Naive thymus-derived CD4-positive, alpha-beta T cell (primary cell): ENCODE data around the gene HYAL1. TPM values are rescaled to one million over a fixed set of nuclear protein-coding genes. Genes with fewer than 3 reads are reported as not detected.

ENCODE experiments used
- ATAC-seq: fragments of 150-1000 bp; cut with Tn5 transposase; 2 replicates; pipeline ENCODE4 v1.10.0; 2021; ENCODE audit warnings: mild to moderate bottlenecking, moderate library complexity
- CTCF ChIA-PET: fragments of 350-600 bp; sonication (Branson Sonifier 250); formaldehyde crosslinking; loops from one replicate; lab custom pipeline; 2021; ENCODE audit warnings: antibody characterized with exemption; lab: Charles Lee
- POLR2A ChIA-PET: fragments of 350-600 bp; sonication (Branson Sonifier 250); formaldehyde crosslinking; loops from one replicate; lab custom pipeline; 2021; ENCODE audit warnings: antibody characterized with exemption, inconsistent platforms; lab: Charles Lee
- DNase-seq, 9 donors: peaks; one replicate each; pipeline versions ENCODE4 v3.0.0 to v3.0.0-alpha.2; 2020 to 2022; ENCODE audit warnings: mixed read lengths in 1 of 9
- H3K27ac ChIP-seq: one replicate; pipeline ENCODE4 v1.7.0; 2013; ENCODE audit warnings: mild to moderate bottlenecking, low read depth, low read length, moderate library complexity
- H3K27me3 ChIP-seq, 2 donors: one replicate each; pipeline ENCODE4 v1.7.0; 2013; ENCODE audit warnings: low read length in 2 of 2, mild to moderate bottlenecking in 2 of 2, moderate library complexity in 2 of 2; ENCODE audit not compliant: control insufficient read depth in 2 of 2, insufficient read depth in 2 of 2
- H3K36me3 ChIP-seq, 3 experiments: 1 replicate in 2 of 3; 2 replicates in 1 of 3; pipeline ENCODE4 v1.7.0; 2013; ENCODE audit warnings: low read length in 3 of 3, mild to moderate bottlenecking in 3 of 3, moderate library complexity in 1 of 3; ENCODE audit not compliant: insufficient read depth in 3 of 3, control insufficient read depth in 2 of 3
- H3K4me1 ChIP-seq, 2 donors: one replicate each; pipeline ENCODE4 v1.7.0; 2013; ENCODE audit warnings: low read length in 2 of 2, mild to moderate bottlenecking in 2 of 2, moderate library complexity in 1 of 2; ENCODE audit not compliant: control insufficient read depth in 2 of 2, insufficient read depth in 2 of 2
- H3K4me3 ChIP-seq: 2 replicates; pipeline ENCODE4 v1.7.0; 2013; ENCODE audit warnings: mild to moderate bottlenecking, low read length
- H3K9me3 ChIP-seq, 3 experiments: 1 replicate in 2 of 3; 2 replicates in 1 of 3; pipeline ENCODE4 v1.7.0; 2013; ENCODE audit warnings: low read length in 3 of 3; ENCODE audit not compliant: control insufficient read depth in 2 of 3
- H3K27ac Mint-ChIP-seq, 9 donors: one replicate each; pipeline ENCODE4 v1.8.0; 2020 to 2022; ENCODE audit warnings: mixed read lengths in 9 of 9, mild to moderate bottlenecking in 8 of 9, moderate library complexity in 5 of 9, inconsistent platforms in 2 of 9
- H3K27me3 Mint-ChIP-seq, 5 donors: one replicate each; pipeline ENCODE4 v1.8.0; 2021 to 2022; ENCODE audit warnings: mixed read lengths in 5 of 5, mild to moderate bottlenecking in 1 of 5
- H3K36me3 Mint-ChIP-seq, 5 donors: one replicate each; pipeline ENCODE4 v1.8.0; 2020 to 2022; ENCODE audit warnings: mixed read lengths in 5 of 5, mild to moderate bottlenecking in 3 of 5, inconsistent platforms in 1 of 5
- H3K4me1 Mint-ChIP-seq, 7 donors: one replicate each; pipeline ENCODE4 v1.8.0; 2020 to 2022; ENCODE audit warnings: mixed read lengths in 7 of 7, mild to moderate bottlenecking in 3 of 7, inconsistent platforms in 1 of 7
- H3K4me3 Mint-ChIP-seq, 10 donors: one replicate each; pipeline ENCODE4 v1.8.0; 2020 to 2022; ENCODE audit warnings: mild to moderate bottlenecking in 10 of 10, mixed read lengths in 10 of 10, moderate library complexity in 6 of 10, inconsistent platforms in 2 of 10
- H3K9me3 Mint-ChIP-seq, 11 donors: one replicate each; pipeline ENCODE4 v1.8.0; 2020 to 2022; ENCODE audit warnings: mixed read lengths in 11 of 11, mild to moderate bottlenecking in 4 of 11, inconsistent platforms in 1 of 11, moderate library complexity in 1 of 11
- intact Hi-C, 2 donors: fragments of 100-400 bp; cut with micrococcal nuclease; formaldehyde crosslinking; loops; one replicate each; pipeline ENCODE4 v1.15.1; 2023
- polyA plus RNA-seq, 2 donors: library from polyadenylated mRNA; unstranded; fragments of 300-500 nt; fragmentation: Illumina TruSeq; gene quantifications; one replicate each; pipeline ENCODE4 v1.2.3, GENCODE V29; 2021
- total RNA-seq, 6 experiments: library from RNA in 5 of 6; stranded (reverse) in 5 of 6; gene quantifications; 1 replicate in 5 of 6; 2 replicates in 1 of 6; pipeline ENCODE4 v1.2.3 and lab custom pipeline; 2021 to 2026

The HYAL1 gene
- total and polyA plus RNA-seq, 7 experiments from 2014 or later, result 0.12 to 0.51 (median 0.28) TPM; not detected in 1

GRCh38 chr3:50299638-50299928, 3.8 kb downstream of the HYAL1 start:
- peak overlapping the region; percentile 86 for H3K27ac ChIP-seq
- Mint-ChIP-seq H3K36me3 (peaks cover 0 to 1% (median 0%) of the 10 kb centered on the region in 5 donors), H3K27ac (peak overlapping the region; percentile 90 to 100 (median 99)), H3K9me3 (no peaks in the 10 kb centered on the region), H3K27me3 (no peaks in the 10 kb centered on the region), H3K4me1 (peaks cover 12 to 36% (median 22%) of the 10 kb centered on the region in 7 donors), H3K4me3 (peak overlapping the region; percentile 84 to 99 (median 97))
- ChIA-PET CTCF (interaction anchor here (0.8 to 1.7 kb wide), 8 partner anchors 20 to 64 kb away, joined by 3 to 6 read pairs (median 3); partner anchors contain the start of genes CYB561D2, HYAL2 and NPRL2), POLR2A (interaction anchor here (0.6 to 4.8 kb wide), 21 partner anchors 8 to 1275 kb away, joined by 3 to 41 read pairs (median 5); partner anchors contain the start of genes CYB561D2, GNAI2, IP6K1 and NPRL2)
- no peaks in the 10 kb centered on the region for H3K9me3 ChIP-seq
- H3K4me1 ChIP-seq, result peaks cover 19 to 20% of the 10 kb centered on the region in 2 donors
- ATAC-seq (no peak), DNase-seq (no peak)
- peak overlapping the region; percentile 57 for H3K4me3 ChIP-seq
- H3K27me3 ChIP-seq, result no peaks in the 10 kb centered on the region
- intact Hi-C loops, result loop anchor here (1.0 to 10.0 kb wide), 26 partner anchors 8 to 1825 kb away; partner anchors contain the start of genes CYB561D2 (in 2 of the 2), HEMK1 (in 2 of the 2), NPRL2 (in 2 of the 2) and TUSC2 (in 2 of the 2)
- H3K36me3 ChIP-seq, result peaks cover 0 to 7% (median 0%) of the 10 kb centered on the region in 3 experiments

GRCh38 chr3:50298836-50299637, 4.3 kb downstream of the HYAL1 start, which contains the start of the genes HYAL3 and NAA80:
HYAL3 (minus strand) TSS chr3:50299405; CDS start chr3:50295602, 3,803 bp downstream.
NAA80 (minus strand) TSS chr3:50299405; CDS start chr3:50297463, 1,942 bp downstream.
- CTCF ChIA-PET, result interaction anchor here (0.7 to 1.7 kb wide), 9 partner anchors 21 to 215 kb away, joined by 3 to 6 read pairs (median 3); partner anchors contain the start of genes CYB561D2, HYAL2 and NPRL2
- H3K9me3 ChIP-seq, result no peaks in the 10 kb centered on the region
- peak within 1 kb of the TSS; percentile 97 for H3K4me3 ChIP-seq
- peak; percentile 94 to 100 (median 99) for DNase-seq
- H3K4me1 ChIP-seq, result peaks cover 19 to 20% of the 10 kb centered on the region in 2 donors
- Mint-ChIP-seq H3K9me3 (no peaks in the 10 kb centered on the region), H3K27me3 (no peaks in the 10 kb centered on the region), H3K36me3 (peaks cover 0 to 1% (median 0%) of the 10 kb centered on the region in 5 donors), H3K4me1 (peaks cover 12 to 36% (median 22%) of the 10 kb centered on the region in 7 donors), H3K27ac (peak within 1 kb of the TSS; percentile 90 to 100 (median 99)), H3K4me3 (peak within 1 kb of the TSS; percentile 84 to 99 (median 97))
- H3K36me3 ChIP-seq, result peaks cover 0 to 7% (median 0%) of the 10 kb centered on the region in 3 experiments
- POLR2A ChIA-PET, result interaction anchor here (0.6 to 4.8 kb wide), 24 partner anchors 7 to 1275 kb away, joined by 3 to 41 read pairs (median 4); partner anchors contain the start of genes CYB561D2, GNAI2, IP6K1 and NPRL2
- ATAC-seq, result peak; percentile 93
- H3K27me3 ChIP-seq, result no peaks in the 10 kb centered on the region
- H3K27ac ChIP-seq, result peak within 1 kb of the TSS; percentile 86
- intact Hi-C loops, result loop anchor here (1.0 to 10.0 kb wide), 26 partner anchors 8 to 1824 kb away; partner anchors contain the start of genes CYB561D2 (in 2 of the 2), HEMK1 (in 2 of the 2), NPRL2 (in 2 of the 2) and TUSC2 (in 2 of the 2)

GRCh38 chr3:50297896-50298725, 5.3 kb downstream of the HYAL1 start:
- ATAC-seq (no peak), DNase-seq (no peak)
- Histone ChIP-seq H3K27me3 (no peaks in the 10 kb centered on the region), H3K27ac (peak overlapping the region; percentile 86), H3K4me3 (peak overlapping the region; percentile 97), H3K4me1 (peaks cover 19 to 20% of the 10 kb centered on the region in 2 donors), H3K9me3 (no peaks in the 10 kb centered on the region), H3K36me3 (peaks cover 0 to 7% (median 0%) of the 10 kb centered on the region in 3 experiments)
- Mint-ChIP-seq H3K27me3 (no peaks in the 10 kb centered on the region), H3K36me3 (peaks cover 0 to 1% (median 0%) of the 10 kb centered on the region in 5 donors), H3K4me3 (peak overlapping the region; percentile 84 to 99 (median 97)), H3K4me1 (peaks cover 14 to 36% (median 22%) of the 10 kb centered on the region in 7 donors), H3K27ac (peak overlapping the region; percentile 75 to 100 (median 99)), H3K9me3 (no peaks in the 10 kb centered on the region)
- CTCF ChIA-PET, result interaction anchor here (0.6 to 1.7 kb wide), 6 partner anchors 25 to 216 kb away, joined by 3 to 6 read pairs (median 4); partner anchors contain the start of gene HYAL2
- POLR2A ChIA-PET, result interaction anchor here (0.8 to 4.8 kb wide), 11 partner anchors 14 to 67 kb away, joined by 3 to 41 read pairs (median 9); partner anchors contain the start of genes CYB561D2, GNAI2, NPRL2 and RASSF1
- intact Hi-C loops, result loop anchor here (2.0 to 10.0 kb wide), 12 partner anchors 31 to 1823 kb away; partner anchors contain the start of genes APEH (in 1 of the 2), CISH (in 1 of the 2), DUSP7 (in 1 of the 2) and INKA1 (in 1 of the 2)

GRCh38 chr3:50297384-50297775, 6.0 kb downstream of the HYAL1 start:
- Mint-ChIP-seq H3K27me3 (no peaks in the 10 kb centered on the region), H3K4me1 (peaks cover 21 to 43% (median 28%) of the 10 kb centered on the region in 7 donors), H3K9me3 (no peaks in the 10 kb centered on the region), H3K4me3 (peak overlapping the region in 7 of 10 donors; percentile 27 to 99 (median 85)), H3K27ac (peak overlapping the region in 6 of 9 donors; percentile 28 to 99 (median 97)), H3K36me3 (peaks cover 0 to 1% (median 0%) of the 10 kb centered on the region in 5 donors)
- Histone ChIP-seq H3K4me1 (peaks cover 24 to 25% of the 10 kb centered on the region in 2 donors), H3K27me3 (no peaks in the 10 kb centered on the region), H3K9me3 (no peaks in the 10 kb centered on the region), H3K36me3 (peaks cover 0 to 7% (median 0%) of the 10 kb centered on the region in 3 experiments), H3K4me3 (no peak overlapping the region), H3K27ac (peak overlapping the region; percentile 86)
- ATAC-seq (no peak), DNase-seq (no peak)
- ChIA-PET POLR2A (interaction anchor here (1.1 to 4.8 kb wide), 5 partner anchors 13 to 53 kb away, joined by 3 to 41 read pairs (median 24); partner anchors contain the start of genes CYB561D2, LSMEM2, NPRL2 and TUSC2), CTCF (interaction anchor here (1.2 kb wide), 1 partner anchor 51 kb away, joined by 4 read pairs; no protein-coding TSS in a partner anchor)
- intact Hi-C loops, result loop anchor here (5.0 to 10.0 kb wide), 9 partner anchors 213 to 1823 kb away; partner anchors contain the start of genes APEH (in 1 of the 2), CISH (in 1 of the 2), DUSP7 (in 1 of the 2) and INKA1 (in 1 of the 2)

- Histone ChIP-seq H3K4me3 (no peak overlapping the region), H3K9me3 (no peaks in the 10 kb centered on the region), H3K4me1 (peaks cover 24 to 25% of the 10 kb centered on the region in 2 donors), H3K27me3 (no peaks in the 10 kb centered on the region), H3K27ac (no peak overlapping the region), H3K36me3 (peaks cover 0 to 11% (median 0%) of the 10 kb centered on the region in 3 experiments)
- Mint-ChIP-seq H3K4me3 (peak overlapping the region in 1 of 10 donors; percentile 42), H3K4me1 (peaks cover 22 to 45% (median 31%) of the 10 kb centered on the region in 7 donors), H3K9me3 (no peaks in the 10 kb centered on the region), H3K36me3 (peaks cover 0 to 1% (median 0%) of the 10 kb centered on the region in 5 donors), H3K27me3 (no peaks in the 10 kb centered on the region), H3K27ac (peak overlapping the region in 4 of 9 donors; percentile 28 to 95 (median 62))
- ChIA-PET POLR2A (interaction anchor here (1.1 to 3.9 kb wide), 3 partner anchors 18 to 31 kb away, joined by 3 to 31 read pairs (median 4); partner anchors contain the start of genes LSMEM2 and TUSC2), CTCF (interaction anchor here (1.2 kb wide), 1 partner anchor 50 kb away, joined by 4 read pairs; no protein-coding TSS in a partner anchor)
- no peak for ATAC-seq
- no peak for DNase-seq
- intact Hi-C loops, result loop anchor here (5.0 to 10.0 kb wide), 9 partner anchors 212 to 1822 kb away; partner anchors contain the start of genes APEH (in 1 of the 2), CISH (in 1 of the 2), DUSP7 (in 1 of the 2) and INKA1 (in 1 of the 2)
Observed at GRCh38 chr3:50296721-50297383, 6.5 kb downstream of the HYAL1 start.
